ENCODE data around the gene TM9SF1. TPM values are rescaled to one million over a fixed set of nuclear protein-coding genes. Genes with fewer than 3 reads are reported as not detected.

Gene TM9SF1
- total and polyA plus RNA-seq, 12 donors, result 10.8 to 36.4 (median 18.7) TPM

- ATAC-seq (no peak), DNase-seq (no peak)
- no peaks in the 10 kb centered on the region for H3K27me3 ChIP-seq
- H3K4me3 ChIP-seq, result no peak overlapping the region
- H3K27ac ChIP-seq, result peak overlapping the region in 1 of 10 donors; percentile 67
- H3K4me1 ChIP-seq, result peaks cover 4 to 63% (median 24%) of the 10 kb centered on the region in 9 donors
- H3K9me3 ChIP-seq, result no peaks in the 10 kb centered on the region
- no peak for TF ChIP-seq CTCF (IDR thresholded peaks at IDR 0.05)
- H3K36me3 ChIP-seq, result peaks cover 10 to 88% (median 48%) of the 10 kb centered on the region in 9 donors
- WGBS, 2 donors, result 86 to 88% methylated on average over 3 of the region's 3 CpGs
- intact Hi-C loops (cut with DNase I), result no loop called here
These were observed 27.6 kb downstream of the TM9SF1 start for GRCh38 chr14:24167469-24168114.

GRCh38 chr14:24165785-24166184 is 29.5 kb downstream of the TM9SF1 start:
- peaks cover 5 to 61% (median 21%) of the 10 kb centered on the region in 9 donors for H3K4me1 ChIP-seq
- intact Hi-C loops (cut with DNase I), result no loop called here
- WGBS, 2 donors, result 94 to 95% methylated on average over 5 of the region's 5 CpGs
- no peak overlapping the region for H3K27ac ChIP-seq
- no peak for TF ChIP-seq CTCF (IDR thresholded peaks at IDR 0.05)
- peaks cover 10 to 89% (median 48%) of the 10 kb centered on the region in 9 donors for H3K36me3 ChIP-seq
- no peaks in the 10 kb centered on the region for H3K27me3 ChIP-seq
- ATAC-seq (no peak), DNase-seq (no peak)
- H3K9me3 ChIP-seq, result no peaks in the 10 kb centered on the region
- H3K4me3 ChIP-seq, result no peak overlapping the region

GRCh38 chr14:24164518-24164991 is 30.7 kb downstream of the TM9SF1 start:
- 93 to 96% methylated on average over 14 of the region's 14 CpGs for WGBS, 2 donors
- no peak for TF ChIP-seq CTCF (IDR thresholded peaks at IDR 0.05)
- Histone ChIP-seq H3K27ac (no peak overlapping the region), H3K4me3 (no peak overlapping the region), H3K4me1 (peaks cover 9 to 61% (median 27%) of the 10 kb centered on the region in 9 donors), H3K27me3 (no peaks in the 10 kb centered on the region), H3K36me3 (peaks cover 10 to 90% (median 48%) of the 10 kb centered on the region in 9 donors), H3K9me3 (no peaks in the 10 kb centered on the region)
- intact Hi-C loops (cut with DNase I), result loop anchor here in 1 of 10 donors (5.0 kb wide), 1 partner anchor 52 kb away; the partner anchor contains the start of genes DCAF11 and NRL
- ATAC-seq (no peak), DNase-seq (no peak)

- TF ChIP-seq CTCF (IDR thresholded peaks at IDR 0.05), result no peak
- peak overlapping the region; percentile 50 to 89 (median 66) for H3K4me3 ChIP-seq
- H3K27ac ChIP-seq, result peak overlapping the region; percentile 92 to 100 (median 96)
- no peaks in the 10 kb centered on the region for H3K27me3 ChIP-seq
- 38 to 39% methylated on average over 8 of the region's 8 CpGs for WGBS, 2 donors
- H3K36me3 ChIP-seq, result peaks cover 10 to 88% (median 52%) of the 10 kb centered on the region in 9 donors
- ATAC-seq (peak in 5 of 8 donors; percentile 1 to 15 (median 5)), DNase-seq (no peak)
- H3K4me1 ChIP-seq, result peaks cover 9 to 60% (median 27%) of the 10 kb centered on the region in 9 donors
- H3K9me3 ChIP-seq, result no peaks in the 10 kb centered on the region
- intact Hi-C loops (cut with DNase I), result loop anchor here in 1 of 10 donors (5.0 kb wide), 1 partner anchor 50 kb away; the partner anchor contains the start of genes DCAF11 and NRL
These were observed 33.1 kb downstream of the TM9SF1 start for GRCh38 chr14:24162093-24162492.
